ENCODE data around the gene PHPT1. TPM values are rescaled to one million over a fixed set of nuclear protein-coding genes. Genes with fewer than 3 reads are reported as not detected.

PHPT1 gene
- total and polyA plus RNA-seq, 4 donors, result 23.2 to 83.1 (median 42.3) TPM

- no peak for DNase-seq (ENCODE audit: low spot score)
- no peak overlapping the region for H3K4me3 ChIP-seq (ENCODE audit: low read depth in 1 of 3, low read length in 3 of 3)
- H3K27me3 ChIP-seq (ENCODE audit: control insufficient read depth in 4 of 4, insufficient read depth in 4 of 4, low read length in 3 of 4), result no peaks in the 10 kb centered on the region
- H3K4me1 ChIP-seq (ENCODE audit: control insufficient read depth in 4 of 4, insufficient read depth in 4 of 4, low read length in 3 of 4), result peaks cover 0 to 6% (median under 1%) of the 10 kb centered on the region in 4 donors
- peaks cover 0 to 14% (median 9%) of the 10 kb centered on the region in 4 donors for H3K36me3 ChIP-seq (ENCODE audit: control insufficient read depth in 4 of 4, insufficient read depth in 3 of 4, low read depth in 1 of 4, low read length in 3 of 4)
- H3K9me3 ChIP-seq (ENCODE audit: control insufficient read depth in 4 of 4, low read length in 3 of 4), result no peaks in the 10 kb centered on the region
- H3K9ac ChIP-seq (ENCODE audit: low read depth in 1 of 2, low read length in 2 of 2), result no peak overlapping the region
- no peak for TF ChIP-seq FOXA2 (IDR thresholded peaks at IDR 0.05)
- no peak for TF ChIP-seq EGR1 (IDR thresholded peaks at IDR 0.05; ENCODE audit: low read depth in 2 of 2)
- TF ChIP-seq NR2F2 (IDR thresholded peaks at IDR 0.05), result no peak
- H3K27ac ChIP-seq (ENCODE audit: low read depth in 1 of 2, low read length in 2 of 2), result no peak overlapping the region
- 87% methylated on average over 11 of the region's 11 CpGs for WGBS
Observed at GRCh38 chr9:136896027-136896426, 46.8 kb downstream of the PHPT1 start.

GRCh38 chr9:136898483-136899100, 49.4 kb downstream of the PHPT1 start:
- H3K9ac ChIP-seq (ENCODE audit: low read depth in 1 of 2, low read length in 2 of 2), result no peak overlapping the region
- no peak for DNase-seq (ENCODE audit: low spot score)

GRCh38 chr9:136899196-136899595, 50.0 kb downstream of the PHPT1 start:
- no peaks in the 10 kb centered on the region for H3K9me3 ChIP-seq (ENCODE audit: control insufficient read depth in 4 of 4, low read length in 3 of 4)
- peaks cover 0 to 14% (median 9%) of the 10 kb centered on the region in 4 donors for H3K36me3 ChIP-seq (ENCODE audit: control insufficient read depth in 4 of 4, insufficient read depth in 3 of 4, low read depth in 1 of 4, low read length in 3 of 4)
- no peak for DNase-seq (ENCODE audit: low spot score)
- no peak overlapping the region for H3K9ac ChIP-seq (ENCODE audit: low read depth in 1 of 2, low read length in 2 of 2)
- whole genome bisulfite sequencing, result 86% methylated on average over 9 of the region's 9 CpGs
- H3K4me1 ChIP-seq (ENCODE audit: control insufficient read depth in 4 of 4, insufficient read depth in 4 of 4, low read length in 3 of 4), result peaks cover 12 to 31% (median 20%) of the 10 kb centered on the region in 4 donors
- no peaks in the 10 kb centered on the region for H3K27me3 ChIP-seq (ENCODE audit: control insufficient read depth in 4 of 4, insufficient read depth in 4 of 4, low read length in 3 of 4)
- H3K4me3 ChIP-seq (ENCODE audit: low read depth in 1 of 3, low read length in 3 of 3), result no peak overlapping the region
- TF ChIP-seq REST (IDR thresholded peaks at IDR 0.05) (no peak), HNF4G (IDR thresholded peaks at IDR 0.05) (no peak), HNF4A (conservative IDR thresholded peaks at IDR 0.05) (no peak), SP1 (IDR thresholded peaks at IDR 0.05) (no peak), ZBTB33 (IDR thresholded peaks at IDR 0.05) (no peak), NR2F2 (IDR thresholded peaks at IDR 0.05) (no peak), JUND (IDR thresholded peaks at IDR 0.05) (no peak), RAD21 (IDR thresholded peaks at IDR 0.05) (no peak), FOXA1 (IDR thresholded peaks at IDR 0.05) (no peak), FOXA2 (IDR thresholded peaks at IDR 0.05) (no peak), GABPA (IDR thresholded peaks at IDR 0.05 in 1 of 2, conservative IDR thresholded peaks at IDR 0.05 in 1 of 2) (no peak), MAX (IDR thresholded peaks at IDR 0.05) (no peak), TAF1 (conservative IDR thresholded peaks at IDR 0.05) (no peak)
- H3K27ac ChIP-seq (ENCODE audit: low read depth in 1 of 2, low read length in 2 of 2), result no peak overlapping the region

More at GRCh38 chr9:136898483-136899100, 49.4 kb downstream of the PHPT1 start:
- Histone ChIP-seq H3K27me3 (ENCODE audit: control insufficient read depth in 4 of 4, insufficient read depth in 4 of 4, low read length in 3 of 4) (no peaks in the 10 kb centered on the region), H3K9me3 (ENCODE audit: control insufficient read depth in 4 of 4, low read length in 3 of 4) (no peaks in the 10 kb centered on the region), H3K36me3 (ENCODE audit: control insufficient read depth in 4 of 4, insufficient read depth in 3 of 4, low read depth in 1 of 4, low read length in 3 of 4) (peaks cover 0 to 14% (median 9%) of the 10 kb centered on the region in 4 donors), H3K4me3 (ENCODE audit: low read depth in 1 of 3, low read length in 3 of 3) (no peak overlapping the region), H3K27ac (ENCODE audit: low read depth in 1 of 2, low read length in 2 of 2) (no peak overlapping the region), H3K4me1 (ENCODE audit: control insufficient read depth in 4 of 4, insufficient read depth in 4 of 4, low read length in 3 of 4) (peaks cover 10 to 31% (median 20%) of the 10 kb centered on the region in 4 donors)
- no peak for TF ChIP-seq RAD21 (IDR thresholded peaks at IDR 0.05)
- 95% methylated on average over 21 of the region's 21 CpGs for WGBS
